ENCODE results near the gene ACTL6B. TPM values are rescaled to one million over a fixed set of nuclear protein-coding genes. Genes with fewer than 3 reads are reported as not detected.
A peak's percentile ranks its signal among the peaks of the same experiment; 100 is the strongest.

The ACTL6B gene
- total RNA-seq, 1 donor from 2014 or later: 2.4 TPM

GRCh38 chr7:100677308-100678267, 21.3 kb upstream of the ACTL6B start:
- Mint-ChIP-seq H3K27ac (peak overlapping the region; percentile 61), H3K4me1 (ENCODE audit: unreplicated experiment) (peaks cover 10% of the 10 kb centered on the region), H3K36me3 (peaks cover 3% of the 10 kb centered on the region), H3K4me3 (peak overlapping the region; percentile 85), H3K27me3 (no peaks in the 10 kb centered on the region), H3K9me3 (no peaks in the 10 kb centered on the region)
- TF ChIP-seq CTCF (conservative IDR thresholded peaks at IDR 0.05): no peak
- DNase-seq (ENCODE audit: extremely low spot score, unreplicated experiment): no peak

- peaks cover 2% of the 10 kb centered on the region for H3K27me3 Mint-ChIP-seq
- no peak for TF ChIP-seq CTCF (conservative IDR thresholded peaks at IDR 0.05)
- H3K36me3 Mint-ChIP-seq: peaks cover 3% of the 10 kb centered on the region
- H3K4me1 Mint-ChIP-seq (ENCODE audit: unreplicated experiment): peaks cover 10% of the 10 kb centered on the region
- H3K9me3 Mint-ChIP-seq: no peaks in the 10 kb centered on the region
- no peak overlapping the region for H3K27ac Mint-ChIP-seq
- no peak for DNase-seq (ENCODE audit: extremely low spot score, unreplicated experiment)
- peak overlapping the region; percentile 85 for H3K4me3 Mint-ChIP-seq
Observed at GRCh38 chr7:100676501-100677306, 20.5 kb upstream of the ACTL6B start.

GRCh38 chr7:100675581-100676350, 19.5 kb upstream of the ACTL6B start:
- no peaks in the 10 kb centered on the region for H3K9me3 Mint-ChIP-seq
- H3K27ac Mint-ChIP-seq: no peak overlapping the region
- DNase-seq (ENCODE audit: extremely low spot score, unreplicated experiment): no peak

GRCh38 chr7:100675105-100675451, 18.8 kb upstream of the ACTL6B start:
- Mint-ChIP-seq H3K4me1 (ENCODE audit: unreplicated experiment) (peaks cover 7% of the 10 kb centered on the region), H3K4me3 (peak overlapping the region; percentile 95), H3K36me3 (peaks cover 3% of the 10 kb centered on the region), H3K9me3 (no peaks in the 10 kb centered on the region), H3K27ac (no peak overlapping the region), H3K27me3 (peaks cover 9% of the 10 kb centered on the region)
- no peak for DNase-seq (ENCODE audit: extremely low spot score, unreplicated experiment)
- TF ChIP-seq CTCF (conservative IDR thresholded peaks at IDR 0.05): no peak

More at GRCh38 chr7:100675581-100676350, 19.5 kb upstream of the ACTL6B start:
- peaks cover 7% of the 10 kb centered on the region for H3K27me3 Mint-ChIP-seq
- no peak for TF ChIP-seq CTCF (conservative IDR thresholded peaks at IDR 0.05)
- peak overlapping the region; percentile 85 for H3K4me3 Mint-ChIP-seq
- H3K4me1 Mint-ChIP-seq (ENCODE audit: unreplicated experiment): peaks cover 10% of the 10 kb centered on the region
- H3K36me3 Mint-ChIP-seq: peaks cover 3% of the 10 kb centered on the region

GRCh38 chr7:100674411-100675104, 18.3 kb upstream of the ACTL6B start:
- H3K27me3 Mint-ChIP-seq: peaks cover 9% of the 10 kb centered on the region
- no peak for DNase-seq (ENCODE audit: extremely low spot score, unreplicated experiment)
- H3K36me3 Mint-ChIP-seq: peaks cover 3% of the 10 kb centered on the region
- peak overlapping the region; percentile 95 for H3K4me3 Mint-ChIP-seq
- H3K9me3 Mint-ChIP-seq: no peaks in the 10 kb centered on the region
- TF ChIP-seq CTCF (conservative IDR thresholded peaks at IDR 0.05): no peak
- H3K4me1 Mint-ChIP-seq (ENCODE audit: unreplicated experiment): peaks cover 6% of the 10 kb centered on the region
- peak overlapping the region; percentile 75 for H3K27ac Mint-ChIP-seq

All from type B pancreatic cell (in vitro differentiated cells).